IMR-90 (cell line): ENCODE data around the gene CYTH4. TPM values are rescaled to one million over a fixed set of nuclear protein-coding genes. Genes with fewer than 3 reads are reported as not detected.

Source experiments
- ATAC-seq: fragments of 200-7000 bp; cut with Tn5 transposase; 2 replicates; pipeline ENCODE4 v1.9.1; 2020; ENCODE audit warnings: low read depth, mild to moderate bottlenecking, moderate library complexity
- BruUV-seq: library from RNA; stranded (reverse); fragments of 400-500 nt; replicated peaks from 2 replicates; lab custom pipeline; 2021; lab: Mats Ljungman, UMichigan
- CTCF ChIA-PET: fragments of 300-600 bp; formaldehyde crosslinking; extraction: SDS; loops from one replicate; lab custom pipeline; 2021; ENCODE audit warnings: antibody characterized with exemption; lab: Yijun Ruan, JAX
- POLR2A ChIA-PET: fragments of 300-600 bp; sonication (Branson Sonifier 250); formaldehyde crosslinking; loops from one replicate; lab custom pipeline; 2022; ENCODE audit warnings: antibody characterized with exemption; ENCODE audit not compliant: unreplicated experiment; lab: Charles Lee
- DNase-seq: peaks from one replicate; pipeline ENCODE4 v3.0.0; 2013
- H2AFZ ChIP-seq: replicated peaks from 2 replicates; pipeline ENCODE3; 2013; ENCODE audit warnings: low read length, mild to moderate bottlenecking; ENCODE audit not compliant: poor library complexity
- H2AK5ac ChIP-seq: 2 replicates; pipeline ENCODE4 v1.6.1; 2013; ENCODE audit warnings: low read depth, low read length, inconsistent platforms
- H2AK9ac ChIP-seq: replicated peaks from 2 replicates; pipeline ENCODE3; 2013; ENCODE audit warnings: mild to moderate bottlenecking, low read depth, low read length, moderate library complexity; ENCODE audit not compliant: poor library complexity
- H2BK120ac ChIP-seq: 2 replicates; pipeline ENCODE4 v1.6.1; 2013; ENCODE audit warnings: low read depth, low read length, inconsistent platforms
- H2BK15ac ChIP-seq: 3 replicates; pipeline ENCODE4 v1.6.1; 2013; ENCODE audit warnings: low read depth, low read length, inconsistent platforms
- H2BK20ac ChIP-seq: 2 replicates; pipeline ENCODE4 v1.6.1; 2013; ENCODE audit warnings: low read depth, mild to moderate bottlenecking, inconsistent platforms, low read length, moderate library complexity
- H2BK5ac ChIP-seq: 2 replicates; pipeline ENCODE4 v1.6.1; 2013; ENCODE audit warnings: mild to moderate bottlenecking, low read depth, low read length, inconsistent platforms; ENCODE audit not compliant: poor library complexity, severe bottlenecking
- H3K14ac ChIP-seq: replicated peaks from 2 replicates; pipeline ENCODE4 v1.6.1; 2013; ENCODE audit warnings: low read depth, low read length, inconsistent platforms
- H3K18ac ChIP-seq: 2 replicates; pipeline ENCODE4 v1.6.1; 2013; ENCODE audit warnings: low read depth, low read length, control low read depth
- H3K23ac ChIP-seq: 2 replicates; pipeline ENCODE4 v1.6.1; 2013; ENCODE audit warnings: low read depth, low read length, inconsistent platforms
- H3K27ac ChIP-seq: 2 replicates; pipeline ENCODE4 v1.5.1; 2013; ENCODE audit warnings: mild to moderate bottlenecking, control low read depth, low read length; ENCODE audit not compliant: insufficient read depth
- H3K27me3 ChIP-seq: 2 replicates; pipeline ENCODE4 v1.6.1; 2013; ENCODE audit warnings: low read length; ENCODE audit not compliant: control insufficient read depth, insufficient read depth
- H3K36me3 ChIP-seq: 2 replicates; pipeline ENCODE4 v1.6.1; 2013; ENCODE audit warnings: low read length, mixed read lengths; ENCODE audit not compliant: control insufficient read depth, insufficient read depth
- H3K4ac ChIP-seq: 2 replicates; pipeline ENCODE4 v1.6.1; 2013; ENCODE audit warnings: low read depth, low read length, inconsistent platforms
- H3K4me1 ChIP-seq: 2 replicates; pipeline ENCODE4 v1.6.1; 2013; ENCODE audit warnings: low read length, mixed read lengths; ENCODE audit not compliant: control insufficient read depth, insufficient read depth
- H3K4me2 ChIP-seq: 2 replicates; pipeline ENCODE4 v1.6.1; 2013; ENCODE audit warnings: low read depth, mild to moderate bottlenecking, control low read depth, low read length, moderate library complexity
- H3K4me3 ChIP-seq: 2 replicates; pipeline ENCODE4 v1.5.1; 2013; ENCODE audit warnings: low read depth, mild to moderate bottlenecking, control low read depth, low read length, moderate library complexity; ENCODE audit not compliant: insufficient read depth
- H3K56ac ChIP-seq: 2 replicates; pipeline ENCODE4 v1.6.1; 2013; ENCODE audit warnings: low read length, inconsistent platforms; ENCODE audit not compliant: insufficient read depth; ENCODE audit errors: extremely low read depth
- H3K79me1 ChIP-seq, 2 experiments: 2 replicates each; pipeline ENCODE4 v1.6.1; 2013; ENCODE audit warnings: low read length in 2 of 2, inconsistent platforms in 1 of 2, low read depth in 1 of 2
- H3K9ac ChIP-seq: 2 replicates; pipeline ENCODE4 v1.6.1; 2013; ENCODE audit warnings: low read depth, low read length, control low read depth
- H3K9me1 ChIP-seq: 2 replicates; pipeline ENCODE4 v1.6.1; 2013; ENCODE audit warnings: low read length, inconsistent platforms; ENCODE audit not compliant: insufficient read depth
- H3K9me3 ChIP-seq: 2 replicates; pipeline ENCODE4 v1.6.1; 2013; ENCODE audit warnings: low read length; ENCODE audit not compliant: control insufficient read depth, insufficient read depth
- H4K20me1 ChIP-seq: 2 replicates; pipeline ENCODE4 v1.6.1; 2013; ENCODE audit warnings: low read length, inconsistent platforms; ENCODE audit not compliant: insufficient read depth
- H4K5ac ChIP-seq: 2 replicates; pipeline ENCODE4 v1.6.1; 2013; ENCODE audit warnings: mild to moderate bottlenecking, low read depth, low read length, control low read depth
- H4K8ac ChIP-seq, 2 experiments: 2 replicates each; pipeline ENCODE4 v1.6.1; 2013; ENCODE audit warnings: low read depth in 2 of 2, low read length in 2 of 2, control low read depth in 1 of 2, inconsistent platforms in 1 of 2
- H4K91ac ChIP-seq: 2 replicates; pipeline ENCODE4 v1.6.1; 2013; ENCODE audit warnings: low read depth, low read length, inconsistent platforms; ENCODE audit not compliant: insufficient read depth
- BHLHE40 ChIP-seq: fragments of 150-350 bp; IDR thresholded peaks from 2 replicates; pipeline ENCODE4 v1.6.1; 2016; ENCODE audit warnings: mild to moderate bottlenecking, low read depth, low read length
- CEBPB ChIP-seq: IDR thresholded peaks from 2 replicates; pipeline ENCODE4 v1.6.1; 2012; ENCODE audit warnings: low read depth, low read length, improper control_type of control experiment
- CHD1 ChIP-seq: IDR thresholded peaks from 2 replicates; pipeline ENCODE4 v1.6.1; 2012; ENCODE audit warnings: low read depth, low read length, improper control_type of control experiment
- CTCF ChIP-seq: conservative IDR thresholded peaks from 2 replicates; pipeline ENCODE4 v1.5.1; 2012; ENCODE audit warnings: mild to moderate bottlenecking, low read depth, low read length, improper control_type of control experiment
- FOS ChIP-seq: fragments of 150-350 bp; IDR thresholded peaks from 2 replicates; pipeline ENCODE4 v1.6.1; 2016; ENCODE audit warnings: low read depth, low read length
- MAFK ChIP-seq: IDR thresholded peaks from 2 replicates; pipeline ENCODE4 v1.6.1; 2012; ENCODE audit warnings: low read depth, low read length, improper control_type of control experiment
- MAZ ChIP-seq: IDR thresholded peaks from 2 replicates; pipeline ENCODE4 v1.6.1; 2012; ENCODE audit warnings: low read depth, mild to moderate bottlenecking, low read length, improper control_type of control experiment, moderate library complexity, borderline replicate concordance
- MXI1 ChIP-seq: IDR thresholded peaks from 2 replicates; pipeline ENCODE4 v1.6.1; 2012; ENCODE audit warnings: low read depth, mild to moderate bottlenecking, low read length, moderate library complexity, borderline replicate concordance
- NFE2L2 ChIP-seq: fragments of 150-350 bp; IDR thresholded peaks from 2 replicates; pipeline ENCODE4 v1.6.1; 2016; ENCODE audit warnings: low read depth, mild to moderate bottlenecking, low read length
- POLR2A ChIP-seq: IDR thresholded peaks from 2 replicates; pipeline ENCODE4 v1.6.1; 2012; ENCODE audit warnings: mild to moderate bottlenecking, low read depth, low read length
- RAD21 ChIP-seq: IDR thresholded peaks from 2 replicates; pipeline ENCODE4 v1.6.1; 2012; ENCODE audit warnings: low read length, improper control_type of control experiment
- RCOR1 ChIP-seq: IDR thresholded peaks from 2 replicates; pipeline ENCODE4 v1.6.1; 2012; ENCODE audit warnings: mild to moderate bottlenecking, low read length, improper control_type of control experiment; ENCODE audit not compliant: insufficient replicate concordance
- RFX5 ChIP-seq: IDR thresholded peaks from 2 replicates; pipeline ENCODE4 v1.8.0; 2012; ENCODE audit warnings: low read depth, mild to moderate bottlenecking, low read length, moderate library complexity
- SMC3 ChIP-seq: fragments of 150-350 bp; IDR thresholded peaks from 2 replicates; pipeline ENCODE4 v1.6.1; 2016; ENCODE audit warnings: low read depth, mild to moderate bottlenecking, antibody characterized with exemption, low read length, moderate library complexity
- USF2 ChIP-seq: fragments of 150-350 bp; IDR thresholded peaks from 2 replicates; pipeline ENCODE4 v1.6.1; 2017; ENCODE audit warnings: mild to moderate bottlenecking, antibody characterized with exemption, low read length, low read depth
- WGBS, 2 experiments: methylation state at CpG; one replicate each; pipeline versions ENCODE4 v1.1.5 to v1.1.7; 2013; ENCODE audit warnings: missing lambda C conversion rate in 2 of 2; ENCODE audit not compliant: insufficient read length in 1 of 2; ENCODE audit errors: extremely low coverage in 2 of 2; 5-methylcytosine and 5-hydroxymethylcytosine counted together
- dilution Hi-C: fragments of 300-500 bp; cut with HindIII; formaldehyde crosslinking; loops from one replicate; pipeline ENCODE4 v1.14.3; 2018; ENCODE audit warnings: low sequenced_read_pairs; ENCODE audit not compliant: unreplicated experiment
- in situ Hi-C: fragments of 300-500 bp; cut with MboI; formaldehyde crosslinking; loops from 3 replicates; pipeline ENCODE4 v1.14.3; 2019; ENCODE audit warnings: low sequenced_read_pairs, inconsistent platforms, mixed read lengths
- intact Hi-C: fragments of 100-400 bp; cut with micrococcal nuclease; formaldehyde crosslinking; loops from 2 replicates; pipeline ENCODE4 v1.10.0; 2022
- polyA plus RNA-seq, 3 experiments: library from polyadenylated mRNA; depleted of rRNA; stranded (reverse); fragments of >200 nt; gene quantifications; 2 replicates each; pipeline ENCODE4 v1.2.3, GENCODE V29; 2012; ENCODE audit warnings: low replicate concordance in 1 of 3
- total RNA-seq: library from RNA; depleted of rRNA; stranded (reverse); fragments of >200 nt; gene quantifications from 2 replicates; pipeline ENCODE4 v1.2.3, GENCODE V29; 2012
- TF ChIP-seq, protein P1 (sequence below): fragments of 150-350 bp; IDR thresholded peaks from 2 replicates; pipeline ENCODE4 v1.6.1; 2016; ENCODE audit warnings: low read depth, mild to moderate bottlenecking, low read length, moderate library complexity, borderline replicate concordance

The CYTH4 gene
- total and polyA plus RNA-seq, 2 of the 4 experiments (the other 2 are of a cell fraction), result 0.36 to 0.55 TPM

- POLR2A ChIA-PET, result no interaction called here
- H3K79me1 ChIP-seq, result no peaks in the 10 kb centered on the region
Measured at GRCh38 chr22:37316405-37316804, 34.1 kb downstream of the CYTH4 start.

More at GRCh38 chr22:37316405-37316804, 34.1 kb downstream of the CYTH4 start:
- no peaks in the 10 kb centered on the region for H4K20me1 ChIP-seq
- no peaks in the 10 kb centered on the region for H3K27me3 ChIP-seq
- no peak overlapping the region for H3K9ac ChIP-seq
- no peak overlapping the region for H3K56ac ChIP-seq
- H3K4me1 ChIP-seq, result peaks cover 17% of the 10 kb centered on the region
- H3K18ac ChIP-seq, result no peak overlapping the region
- no peak overlapping the region for H3K23ac ChIP-seq
- TF ChIP-seq POLR2A (no peak), MAZ (no peak), FOS (no peak), RAD21 (no peak), CEBPB (no peak), CHD1 (no peak), RCOR1 (no peak), BHLHE40 (no peak), MAFK (no peak), NFE2L2 (no peak), CTCF (no peak), SMC3 (no peak), USF2 (no peak), RFX5 (no peak), MXI1 (no peak)
- TF ChIP-seq, protein P1, sequence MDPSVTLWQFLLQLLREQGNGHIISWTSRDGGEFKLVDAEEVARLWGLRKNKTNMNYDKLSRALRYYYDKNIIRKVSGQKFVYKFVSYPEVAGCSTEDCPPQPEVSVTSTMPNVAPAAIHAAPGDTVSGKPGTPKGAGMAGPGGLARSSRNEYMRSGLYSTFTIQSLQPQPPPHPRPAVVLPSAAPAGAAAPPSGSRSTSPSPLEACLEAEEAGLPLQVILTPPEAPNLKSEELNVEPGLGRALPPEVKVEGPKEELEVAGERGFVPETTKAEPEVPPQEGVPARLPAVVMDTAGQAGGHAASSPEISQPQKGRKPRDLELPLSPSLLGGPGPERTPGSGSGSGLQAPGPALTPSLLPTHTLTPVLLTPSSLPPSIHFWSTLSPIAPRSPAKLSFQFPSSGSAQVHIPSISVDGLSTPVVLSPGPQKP, result no peak
- H2BK20ac ChIP-seq, result peak overlapping the region; percentile 81
- no peak overlapping the region for H2BK5ac ChIP-seq
- BruUV-seq, result no TSS peak
- H4K8ac ChIP-seq, result no peak overlapping the region
- H3K9me1 ChIP-seq, result no peaks in the 10 kb centered on the region
- H2AK5ac ChIP-seq, result peak overlapping the region; percentile 65
- no peak overlapping the region for H3K4me3 ChIP-seq
- no peak overlapping the region for H3K4me2 ChIP-seq
- H3K9me3 ChIP-seq, result no peaks in the 10 kb centered on the region
- H2BK15ac ChIP-seq, result no peak overlapping the region
- no peak overlapping the region for H2AFZ ChIP-seq
- ATAC-seq (no peak), DNase-seq (no peak)
- no peak overlapping the region for H3K14ac ChIP-seq
- CTCF ChIA-PET, result interaction anchor here (0.6 to 0.8 kb wide), 3 partner anchors 96 to 142 kb away, joined by 3 to 5 read pairs (median 4); no protein-coding TSS in a partner anchor
- H4K5ac ChIP-seq, result no peak overlapping the region
- H4K91ac ChIP-seq, result no peak overlapping the region
- in situ Hi-C loops, result loop anchor here (5.0 kb wide), 1 partner anchor 141 kb away; no protein-coding TSS in a partner anchor
- H3K4ac ChIP-seq, result peak overlapping the region; percentile 34
- 84% methylated on average over 4 of the region's 6 CpGs; no CpG with 5 or more reads in 1 of the 2 experiments for WGBS, 2 experiments
- dilution Hi-C loops, result no loop called here
- H3K27ac ChIP-seq, result no peak overlapping the region
- no peak overlapping the region for H2AK9ac ChIP-seq
- peak overlapping the region; percentile 50 for H2BK120ac ChIP-seq
- intact Hi-C loops, result loop anchor here (5.0 kb wide), 1 partner anchor 221 kb away; no protein-coding TSS in a partner anchor
- no peaks in the 10 kb centered on the region for H3K36me3 ChIP-seq
